ENCODE results near the gene TMC8. TPM values are rescaled to one million over a fixed set of nuclear protein-coding genes. Genes with fewer than 3 reads are reported as not detected.

Gene TMC8
- total RNA-seq, 1 experiment from 2014 or later = not detected

- intact Hi-C loops (cut with micrococcal nuclease; ENCODE audit: unreplicated experiment) = loop anchor here (1.0 kb wide), 1 partner anchor 11 kb away; no protein-coding TSS in a partner anchor
- no peaks in the 10 kb centered on the region for H3K27me3 Mint-ChIP-seq (ENCODE audit: insufficient read depth, unreplicated experiment)
- H3K9me3 ChIP-seq = no peaks in the 10 kb centered on the region
- DNase-seq = peak; percentile 93 to 98
- peaks cover 31% of the 10 kb centered on the region for H3K4me1 ChIP-seq
- TF ChIP-seq CTCF (IDR thresholded peaks at IDR 0.05; ENCODE audit: insufficient read depth in 1 of 2, low read depth in 1 of 2, low read length in 1 of 2, severe bottlenecking in 1 of 2, unreplicated experiment in 1 of 2) = no peak
- H3K4me3 ChIP-seq (ENCODE audit: low read depth, low read length) = no peak overlapping the region
- H3K36me3 ChIP-seq (ENCODE audit: control insufficient read depth, insufficient read depth, low read length) = no peaks in the 10 kb centered on the region
- peak overlapping the region; percentile 83 for H3K27ac Mint-ChIP-seq (ENCODE audit: unreplicated experiment)
- peaks cover 8% of the 10 kb centered on the region for H3K36me3 Mint-ChIP-seq (ENCODE audit: insufficient read depth, unreplicated experiment)
- ChIA-PET CTCF (interaction anchor here (0.7 to 1.1 kb wide), 2 partner anchors 12 to 36 kb away, joined by 4 to 9 read pairs; no protein-coding TSS in a partner anchor), POLR2A (interaction anchor here (0.6 to 0.8 kb wide), 3 partner anchors 19 to 46 kb away, joined by 3 to 4 read pairs (median 3); partner anchors contain the start of gene TK1)
- H3K4me3 Mint-ChIP-seq (ENCODE audit: unreplicated experiment) = no peak overlapping the region
- peaks cover 5% of the 10 kb centered on the region for H3K4me1 Mint-ChIP-seq (ENCODE audit: low read depth, unreplicated experiment)
- no TSS peak for BruUV-seq (replicated peaks)
- H3K9me3 Mint-ChIP-seq (ENCODE audit: unreplicated experiment) = no peaks in the 10 kb centered on the region
- H3K27me3 ChIP-seq (replicated peaks; ENCODE audit: control insufficient read depth, insufficient read depth, low read length) = no peaks in the 10 kb centered on the region
Observed at GRCh38 chr17:78140169-78141051, 9.8 kb downstream of the TMC8 start.

GRCh38 chr17:78141437-78142118, 11.0 kb downstream of the TMC8 start:
- Mint-ChIP-seq H3K9me3 (ENCODE audit: unreplicated experiment) (no peaks in the 10 kb centered on the region), H3K27me3 (ENCODE audit: insufficient read depth, unreplicated experiment) (no peaks in the 10 kb centered on the region), H3K4me3 (ENCODE audit: unreplicated experiment) (no peak overlapping the region), H3K4me1 (ENCODE audit: low read depth, unreplicated experiment) (peaks cover 5% of the 10 kb centered on the region), H3K36me3 (ENCODE audit: insufficient read depth, unreplicated experiment) (peaks cover 8% of the 10 kb centered on the region), H3K27ac (ENCODE audit: unreplicated experiment) (no peak overlapping the region)
- no TSS peak for BruUV-seq (replicated peaks)
- Histone ChIP-seq H3K4me3 (ENCODE audit: low read depth, low read length) (no peak overlapping the region), H3K36me3 (ENCODE audit: control insufficient read depth, insufficient read depth, low read length) (no peaks in the 10 kb centered on the region), H3K27me3 (replicated peaks; ENCODE audit: control insufficient read depth, insufficient read depth, low read length) (no peaks in the 10 kb centered on the region), H3K9me3 (no peaks in the 10 kb centered on the region), H3K4me1 (peaks cover 40% of the 10 kb centered on the region)
- ChIA-PET POLR2A (interaction anchor here (0.5 kb wide), 1 partner anchor 10 kb away, joined by 4 read pairs; no protein-coding TSS in a partner anchor), CTCF (interaction anchor here (0.6 to 0.9 kb wide), 4 partner anchors 11 to 1530 kb away, joined by 3 to 5 read pairs (median 4); partner anchors contain the start of gene TMC6)
- intact Hi-C loops (cut with micrococcal nuclease; ENCODE audit: unreplicated experiment) = no loop called here
- TF ChIP-seq CTCF (IDR thresholded peaks at IDR 0.05; ENCODE audit: insufficient read depth in 1 of 2, low read depth in 1 of 2, low read length in 1 of 2, severe bottlenecking in 1 of 2, unreplicated experiment in 1 of 2) = no peak
- DNase-seq = no peak

All from Caco-2 (cell line).